T-helper 2 cell (primary cell): Measurements from ENCODE around the gene ILKAP.

ENCODE experiments used
- DNase-seq, 5 experiments: peaks; one replicate each; pipeline versions ENCODE4 v3.0.0 to v3.0.0-alpha.2; 2012 to 2022

Gene ILKAP

DNA sequence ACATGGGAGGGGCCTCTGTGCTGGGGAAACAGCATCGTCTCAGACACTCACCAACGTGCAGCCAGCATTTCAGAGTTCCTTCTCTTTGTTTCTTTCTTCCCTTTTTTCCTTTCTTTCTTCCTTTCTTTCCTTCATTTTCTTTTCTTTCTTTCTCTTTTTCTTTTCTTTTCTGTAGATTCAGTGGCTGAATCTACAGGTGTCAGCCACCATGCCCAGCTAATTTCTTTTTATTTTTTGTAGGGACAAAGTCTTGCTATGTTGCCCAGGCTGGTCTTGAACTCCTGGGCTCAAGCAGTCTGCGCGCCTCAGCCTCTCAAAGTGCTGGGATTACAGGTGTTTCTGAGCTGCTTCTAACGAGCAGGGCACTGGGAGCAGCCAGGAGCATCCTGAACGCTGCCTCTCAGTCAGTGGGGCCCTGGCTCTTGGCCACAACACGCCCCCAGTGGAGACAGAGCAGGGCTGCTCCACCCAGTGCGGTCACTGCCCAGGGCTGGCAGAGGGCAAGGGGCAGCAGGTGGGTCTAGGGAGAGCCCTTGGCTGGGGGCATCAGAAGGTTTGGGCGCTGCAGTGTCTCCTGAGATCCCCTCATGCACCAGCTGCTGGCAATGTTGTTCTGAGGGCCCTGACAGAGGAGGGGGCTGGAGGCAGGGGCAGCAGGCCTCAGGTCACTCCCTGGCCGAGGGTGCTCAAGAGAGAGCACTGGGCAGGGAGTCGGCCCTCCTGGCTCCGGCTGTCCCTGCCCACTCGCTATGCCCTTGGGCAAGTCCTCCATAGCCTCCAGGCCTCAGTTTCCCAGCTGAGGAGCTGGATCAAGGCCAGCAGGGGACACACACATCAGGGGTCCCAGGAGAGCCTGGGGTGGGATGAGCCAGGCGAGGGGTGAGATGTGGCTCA, 69.7 kb downstream of the ILKAP start:
- DNase-seq, result no peak

DNA sequence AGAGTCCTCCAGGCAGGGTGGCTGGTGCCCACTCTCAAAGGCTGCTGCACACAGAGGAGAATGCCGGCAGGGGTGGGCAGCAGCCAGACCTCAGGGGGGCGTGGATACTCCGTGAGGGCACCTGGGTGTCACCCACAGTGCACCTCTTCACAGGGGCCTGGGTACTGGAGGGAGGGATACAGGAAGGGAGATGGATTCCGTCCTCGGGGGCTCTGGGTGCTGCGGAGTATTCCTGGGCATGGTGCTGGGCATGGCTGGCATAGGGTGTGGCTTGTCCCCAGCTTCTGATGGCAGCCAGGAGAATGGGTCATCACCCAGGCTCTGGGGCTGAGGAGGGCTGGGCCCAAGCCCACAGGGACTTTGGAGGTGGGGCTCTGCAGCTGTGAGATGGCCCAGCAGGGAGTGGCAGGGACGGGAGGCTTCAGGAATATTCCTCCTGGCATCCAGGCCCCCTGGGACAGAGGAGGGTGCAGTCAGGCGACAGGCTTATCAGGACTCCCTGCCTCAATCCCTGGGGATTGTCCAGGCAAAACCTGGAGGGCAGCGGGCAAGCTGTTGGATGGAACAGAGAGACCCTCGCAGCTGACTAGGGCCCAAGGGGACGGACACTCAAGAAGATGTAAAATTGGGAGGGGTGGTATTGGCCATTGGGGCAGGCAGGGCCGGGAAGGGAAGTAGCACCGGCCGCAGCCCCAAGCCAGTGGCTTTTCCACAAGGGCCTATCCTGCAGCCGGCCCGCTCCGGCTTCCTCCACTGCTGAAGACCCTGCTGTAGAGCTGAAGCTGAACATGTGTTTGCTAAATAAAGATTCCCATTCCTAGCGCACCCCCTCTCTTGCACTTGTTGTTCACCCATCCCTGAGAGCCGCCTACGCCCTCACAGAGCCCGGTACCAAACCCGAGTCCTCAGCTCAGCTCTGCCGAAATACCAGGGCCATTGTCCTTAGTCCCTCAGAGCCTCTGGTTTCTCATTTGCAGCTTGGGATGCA, 70.7 kb downstream of the ILKAP start:
- DNase-seq, result no peak

DNA sequence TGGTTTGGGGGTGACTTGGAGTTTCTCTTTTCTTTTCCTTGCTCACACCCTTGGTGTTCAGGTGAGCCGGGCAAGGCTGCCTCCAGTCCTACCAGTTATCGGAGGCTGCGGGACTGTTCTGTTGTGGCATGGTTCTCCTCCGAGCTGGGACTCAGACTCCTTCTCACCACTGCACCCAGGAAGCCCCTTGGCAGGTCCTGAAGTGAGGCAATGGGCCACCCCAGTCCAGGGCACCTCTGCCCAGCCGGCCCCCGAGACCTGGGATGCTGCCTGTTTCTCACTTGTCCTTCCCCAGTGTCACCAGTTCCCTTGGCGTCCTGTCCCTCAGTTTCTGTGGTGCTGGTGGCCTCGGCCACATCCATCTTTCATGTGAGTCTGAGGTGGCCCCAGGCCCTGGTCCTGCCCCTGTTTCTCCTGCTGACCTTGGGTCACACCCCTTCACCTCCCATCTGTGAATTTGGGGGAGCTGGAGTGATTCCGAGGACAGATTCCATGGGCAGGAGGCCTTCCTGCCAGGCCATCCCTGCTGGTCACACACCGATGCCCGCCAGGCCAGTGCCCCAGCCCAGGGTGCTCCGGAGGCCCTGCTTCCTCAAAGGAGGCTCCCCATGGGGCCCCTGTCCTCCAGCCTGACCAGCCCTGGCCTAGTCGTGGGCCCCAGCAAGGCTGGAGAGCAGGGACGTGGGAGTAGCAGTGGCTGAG, 71.6 kb downstream of the ILKAP start:
- no peak for DNase-seq

DNA sequence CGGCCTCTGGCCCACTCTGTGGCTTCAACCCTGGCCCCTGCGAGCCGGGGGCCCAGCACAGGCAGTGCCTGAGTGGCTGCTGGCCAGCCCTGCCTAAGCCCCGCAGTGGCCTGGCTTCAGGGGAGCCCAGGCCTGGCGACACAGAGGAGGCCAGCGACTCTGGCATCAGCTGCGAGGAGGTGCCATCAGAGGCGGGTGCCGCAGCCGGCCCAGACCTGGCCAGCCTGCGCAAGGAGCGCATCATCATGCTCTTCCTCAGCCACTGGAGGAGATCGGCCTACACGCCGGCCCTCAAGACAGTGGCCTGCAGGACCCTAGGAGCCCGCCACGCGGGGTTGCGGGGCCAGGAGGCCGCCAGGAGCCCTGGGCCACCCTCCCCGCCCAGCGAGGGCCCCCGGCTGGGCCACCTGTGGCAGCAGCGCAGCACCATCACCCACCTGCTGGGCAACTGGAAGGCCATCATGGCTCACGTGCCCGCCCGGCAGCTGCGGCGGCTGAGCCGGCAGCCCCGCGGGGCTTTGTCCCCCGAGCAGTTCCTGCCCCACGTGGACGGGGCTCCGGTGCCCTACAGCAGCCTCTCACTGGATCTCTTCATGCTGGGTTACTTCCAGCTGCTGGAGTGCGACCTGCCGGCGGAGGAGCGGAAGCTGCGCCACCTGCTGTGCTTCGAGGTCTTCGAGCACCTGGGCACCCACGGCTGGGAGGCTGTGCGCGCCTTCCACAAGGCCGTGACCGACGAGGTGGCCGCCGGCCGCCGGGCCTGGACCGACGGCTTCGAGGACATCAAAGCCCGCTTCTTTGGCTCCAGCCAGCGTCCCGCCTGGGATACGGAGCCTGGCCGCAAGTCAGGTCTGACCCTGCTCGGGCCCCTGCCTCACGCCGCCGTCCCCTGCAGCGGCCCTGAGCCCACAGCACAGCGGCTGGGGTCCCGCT, 72.5 kb downstream of the ILKAP start:
- DNase-seq, result no peak

DNA sequence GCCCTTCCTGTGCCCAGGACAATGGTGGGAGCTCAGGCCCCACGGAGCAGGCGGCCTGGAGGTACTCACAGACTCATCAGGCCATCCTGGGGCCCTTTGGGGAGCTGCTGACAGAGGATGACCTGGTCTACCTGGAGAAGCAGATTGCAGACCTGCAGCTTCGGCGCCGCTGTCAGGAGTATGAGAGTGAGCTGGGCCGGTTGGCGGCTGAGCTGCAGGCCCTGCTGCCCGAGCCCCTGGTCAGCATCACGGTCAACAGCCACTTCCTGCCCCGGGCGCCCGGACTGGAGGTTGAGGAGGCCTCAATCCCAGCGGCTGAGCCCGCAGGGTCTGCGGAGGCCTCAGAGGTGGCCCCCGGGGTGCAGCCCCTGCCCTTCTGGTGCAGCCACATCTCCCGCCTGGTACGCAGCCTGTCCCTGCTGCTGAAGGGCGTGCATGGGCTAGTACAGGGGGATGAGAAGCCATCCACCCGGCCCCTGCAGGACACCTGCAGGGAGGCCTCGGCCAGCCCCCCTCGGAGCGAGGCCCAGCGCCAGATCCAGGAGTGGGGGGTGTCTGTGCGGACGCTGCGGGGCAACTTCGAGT, 73.3 kb downstream of the ILKAP start:
- no peak for DNase-seq

DNA sequence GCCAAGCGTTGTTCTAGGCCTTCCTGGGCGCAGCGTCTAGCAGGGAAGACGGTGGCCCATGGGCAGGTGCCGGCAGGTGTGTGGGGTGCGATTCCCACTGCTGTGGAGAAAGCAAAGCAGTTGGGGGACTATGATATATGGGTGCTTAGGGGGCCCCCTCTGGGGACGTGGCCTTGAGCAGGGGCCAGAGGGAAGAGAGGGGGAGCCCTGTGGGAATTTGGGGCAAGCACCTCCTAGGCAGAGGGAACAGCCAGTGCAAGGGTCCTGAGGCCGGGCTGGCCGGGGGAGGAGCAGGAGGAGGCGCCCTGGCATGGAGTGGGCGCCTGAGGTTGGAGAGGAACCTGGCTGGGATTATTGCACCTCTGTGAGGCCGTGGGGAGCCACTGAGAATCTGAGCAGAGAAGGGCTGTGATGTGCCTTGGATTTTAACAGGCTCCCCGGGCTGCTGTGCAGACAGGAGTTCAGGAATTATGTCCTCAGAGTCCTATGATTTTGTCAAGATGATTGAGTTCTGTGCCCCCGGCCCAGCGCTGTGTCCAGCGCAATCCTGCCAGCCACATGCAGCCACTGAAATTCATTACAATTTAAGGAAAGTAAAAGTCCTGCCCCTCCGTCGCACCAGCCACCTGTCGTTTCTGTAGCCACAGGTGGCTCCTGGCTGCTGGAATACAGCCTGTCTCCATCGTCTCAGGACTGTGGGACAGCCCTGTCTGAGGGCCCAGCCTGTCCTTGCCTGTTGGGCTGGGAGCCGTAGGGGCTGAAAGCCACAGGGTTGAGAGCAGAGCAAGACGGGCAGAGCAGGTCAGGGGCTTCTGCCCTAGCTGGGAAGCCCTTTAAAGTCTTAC, 74.1 kb downstream of the ILKAP start:
- DNase-seq, result no peak

DNA sequence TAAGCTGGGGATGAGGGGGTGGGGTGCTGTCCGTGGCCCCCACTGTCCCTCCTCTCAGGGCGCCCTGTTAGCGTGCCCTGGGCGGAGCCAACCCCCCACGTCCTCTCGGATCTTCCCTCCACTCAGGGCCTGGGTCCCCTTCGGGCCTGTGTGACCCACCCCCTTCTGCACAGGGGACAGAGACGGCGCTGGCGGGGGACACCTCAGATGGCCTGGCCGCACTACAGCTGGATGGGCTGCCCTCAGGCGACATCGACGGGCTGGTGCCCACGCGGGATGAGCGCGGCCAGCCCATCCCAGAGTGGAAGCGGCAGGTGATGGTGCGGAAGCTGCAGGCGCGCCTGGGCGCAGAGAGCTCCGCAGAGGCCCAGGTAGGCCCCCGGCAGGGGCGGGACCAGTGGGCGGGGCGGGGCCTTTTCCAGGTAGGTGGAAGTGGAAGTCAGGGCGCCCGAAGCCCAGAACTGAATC, 74.9 kb downstream of the ILKAP start:
- DNase-seq, result no peak

DNA sequence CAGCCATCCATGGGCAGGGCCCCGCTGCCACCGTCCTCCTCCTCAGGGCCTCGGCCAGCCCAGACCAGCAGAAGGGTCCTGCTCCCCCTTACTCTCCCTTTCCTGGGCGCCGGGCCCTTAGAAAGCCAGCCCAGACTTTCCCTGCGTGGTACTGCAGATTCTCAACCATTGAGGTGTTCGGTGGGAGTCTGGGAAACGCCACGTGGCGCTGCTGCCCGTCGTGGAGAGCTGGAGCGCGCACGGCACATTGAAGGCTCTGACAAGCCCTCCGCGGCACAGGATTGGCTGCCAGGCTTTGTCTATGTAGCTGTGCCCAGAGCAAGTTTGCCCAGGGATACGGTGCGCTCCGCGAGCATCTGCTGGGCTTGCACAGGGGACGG, 75.4 kb downstream of the ILKAP start:
- no peak for DNase-seq

DNA sequence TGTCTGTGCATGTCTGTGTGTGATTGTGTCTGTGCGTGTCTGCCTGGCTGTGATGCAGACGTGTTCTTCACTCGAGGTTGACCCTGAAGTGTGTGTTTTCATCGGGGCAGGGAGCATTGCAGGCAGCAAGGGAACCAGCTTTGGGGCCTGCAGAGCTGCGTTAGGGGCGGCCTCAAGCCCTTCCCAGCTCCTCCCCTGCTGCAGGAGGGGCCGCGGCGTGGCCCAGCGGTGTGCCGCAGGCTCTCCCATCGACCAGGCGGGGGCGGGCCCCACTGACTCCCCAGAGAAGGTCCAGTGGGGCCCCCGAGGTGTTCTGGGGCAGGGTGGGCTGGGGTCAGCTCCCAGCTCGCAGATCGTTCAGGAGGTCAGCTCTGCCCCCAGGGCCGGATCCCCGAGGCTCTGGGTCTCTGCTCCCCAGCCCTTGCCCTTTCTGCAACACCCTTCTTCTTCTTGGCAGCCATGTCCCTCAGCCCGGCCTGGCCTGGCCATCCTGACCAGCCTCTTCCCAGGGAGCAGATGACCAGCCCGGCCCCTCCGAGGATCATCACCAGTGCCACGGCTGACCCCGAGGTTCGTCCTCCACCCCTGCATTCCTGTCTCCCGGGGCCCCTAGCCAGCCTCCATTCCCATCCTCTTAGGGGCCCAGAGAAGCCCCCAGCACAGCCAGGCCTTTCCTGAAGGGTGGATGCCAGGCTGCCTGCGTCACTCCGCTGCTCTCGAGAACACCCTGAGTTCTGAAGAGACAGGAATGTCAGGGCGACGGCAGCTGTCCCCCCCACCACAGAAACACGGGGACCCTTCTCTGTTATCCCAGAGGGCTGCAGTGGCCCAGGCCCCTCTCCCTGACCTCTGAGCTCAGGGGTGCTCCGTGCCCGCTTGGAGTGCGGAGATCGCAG, 76.1 kb downstream of the ILKAP start:
- DNase-seq, result peak in 1 of 5 experiments; percentile 39

DNA sequence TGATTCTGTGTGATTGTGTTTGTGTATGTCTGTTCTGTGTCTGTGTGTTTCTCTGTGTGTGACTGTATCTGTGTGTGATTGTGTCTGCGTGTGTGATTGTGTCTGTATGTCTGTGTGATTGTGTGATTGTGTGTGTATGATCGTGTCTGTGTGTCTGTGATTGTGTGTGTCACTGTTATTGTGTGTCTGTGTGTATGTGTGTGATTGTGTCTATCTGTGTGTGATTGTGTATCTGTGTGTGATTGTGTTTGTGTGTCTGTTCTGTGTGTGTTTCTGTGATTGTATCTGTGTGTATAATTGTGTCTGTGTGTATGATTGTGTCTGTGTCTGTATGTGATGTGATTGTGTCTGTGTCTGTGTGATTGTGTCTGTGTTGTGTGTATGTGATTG, 76.7 kb downstream of the ILKAP start:
- no peak for DNase-seq

DNA sequence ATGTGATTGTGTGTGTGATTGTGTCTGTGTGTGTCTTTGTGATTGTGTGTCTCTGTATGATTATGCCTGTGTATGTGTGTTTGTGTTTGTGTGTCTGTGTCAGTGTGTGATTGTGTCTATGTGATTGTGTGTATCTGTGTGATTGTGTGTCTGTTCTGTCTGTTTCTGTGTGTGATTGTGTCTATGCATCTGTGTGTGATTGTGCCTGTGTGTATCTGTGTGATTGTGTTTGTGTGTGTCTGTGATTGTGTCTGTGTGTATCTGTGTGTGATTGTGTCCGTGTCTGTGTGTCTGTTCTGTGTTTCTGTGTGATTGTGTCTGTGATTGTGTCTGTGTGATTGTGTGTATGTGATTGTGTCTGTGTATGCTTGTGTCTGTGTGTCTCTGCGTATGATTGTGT, 77.2 kb downstream of the ILKAP start:
- no peak for DNase-seq

DNA sequence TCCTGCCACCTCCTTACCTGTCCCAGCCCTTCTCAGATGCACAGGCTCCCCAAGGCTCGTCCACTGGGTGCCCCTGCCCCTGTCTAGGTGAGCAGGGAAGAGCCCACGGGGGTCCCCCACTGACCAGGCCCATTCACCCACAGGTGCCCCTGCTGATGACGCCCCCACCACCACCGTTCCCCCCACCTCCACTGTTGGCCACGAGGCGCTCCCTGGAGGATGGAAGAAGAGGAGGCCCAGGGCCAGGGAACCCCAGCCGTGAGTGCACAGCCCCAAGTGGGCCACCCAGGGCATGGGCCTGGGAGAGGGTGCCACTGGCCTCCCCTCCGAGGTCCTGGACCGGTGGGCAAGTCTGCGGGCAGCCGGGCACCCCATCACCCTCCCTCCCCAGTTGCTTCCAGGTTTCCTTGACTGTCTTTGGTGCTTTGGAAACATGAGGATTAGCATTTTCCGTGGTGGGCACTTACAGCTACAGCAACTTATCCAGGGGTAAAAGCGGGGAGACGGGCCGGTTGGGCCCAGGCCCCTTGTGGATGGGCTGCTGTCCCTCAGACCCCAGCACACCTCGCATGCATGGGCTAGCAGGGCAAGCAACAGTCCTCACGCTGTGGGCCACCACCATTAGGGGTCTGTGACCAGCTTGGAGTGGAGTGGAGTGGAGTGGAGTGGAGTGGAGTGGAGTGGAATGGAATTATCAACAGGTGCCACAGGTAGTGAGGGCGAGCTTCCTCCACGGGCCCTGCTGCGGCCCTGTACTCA, 78.2 kb downstream of the ILKAP start:
- DNase-seq, result no peak

DNA sequence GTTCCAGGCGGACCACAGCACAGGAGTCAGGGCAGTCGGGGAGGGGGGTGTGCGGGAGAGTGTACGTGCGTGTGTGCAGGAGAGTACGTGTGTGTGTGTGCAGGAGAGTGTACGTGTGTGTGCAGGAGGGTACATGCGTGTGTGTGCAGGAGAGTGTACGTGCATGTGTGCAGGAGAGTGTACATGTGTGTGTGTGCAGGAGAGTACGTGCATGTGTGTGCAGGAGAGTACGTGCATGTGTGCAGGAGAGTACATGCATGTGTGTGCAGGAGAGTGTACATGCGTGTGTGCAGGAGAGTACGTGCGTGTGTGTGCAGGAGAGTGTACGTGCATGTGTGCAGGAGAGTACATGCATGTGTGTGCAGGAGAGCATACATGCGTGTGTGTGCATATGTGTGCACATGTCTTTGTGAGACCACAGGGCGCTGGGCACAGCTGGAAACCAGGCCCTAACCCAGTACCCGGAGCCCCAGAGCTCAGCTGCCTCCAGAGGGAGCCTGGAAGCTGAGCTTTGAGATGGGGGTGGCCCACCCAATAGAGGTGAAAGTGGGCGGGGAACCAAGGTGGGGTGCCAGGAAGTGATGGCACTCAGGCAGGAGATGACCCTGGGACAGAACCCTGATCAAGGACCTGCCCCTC, 78.9 kb downstream of the ILKAP start:
- DNase-seq, result no peak

DNA sequence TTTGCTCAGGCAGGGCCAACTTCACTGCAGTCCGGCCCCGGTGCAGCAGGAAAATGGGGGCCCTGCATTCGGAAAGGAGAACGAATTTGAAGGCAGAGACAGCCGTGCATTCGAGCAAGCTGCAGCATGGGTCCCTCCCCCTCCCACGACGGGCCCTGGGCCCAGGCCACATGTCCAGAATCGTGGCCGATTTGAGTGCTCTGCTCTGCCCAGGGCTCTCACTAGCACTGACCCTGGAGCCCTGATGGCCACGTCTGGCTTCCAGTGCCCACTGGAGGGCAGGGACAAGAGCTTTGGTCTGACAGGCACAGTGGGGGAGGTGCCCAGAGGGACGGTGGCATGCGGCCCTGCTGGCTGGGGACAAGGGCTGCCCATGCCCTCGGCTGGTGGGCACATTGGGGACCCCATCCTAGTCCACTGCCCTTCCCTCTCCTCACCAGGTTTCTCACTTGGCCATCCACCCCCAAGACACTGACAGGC, 79.5 kb downstream of the ILKAP start:
- no peak for DNase-seq

DNA sequence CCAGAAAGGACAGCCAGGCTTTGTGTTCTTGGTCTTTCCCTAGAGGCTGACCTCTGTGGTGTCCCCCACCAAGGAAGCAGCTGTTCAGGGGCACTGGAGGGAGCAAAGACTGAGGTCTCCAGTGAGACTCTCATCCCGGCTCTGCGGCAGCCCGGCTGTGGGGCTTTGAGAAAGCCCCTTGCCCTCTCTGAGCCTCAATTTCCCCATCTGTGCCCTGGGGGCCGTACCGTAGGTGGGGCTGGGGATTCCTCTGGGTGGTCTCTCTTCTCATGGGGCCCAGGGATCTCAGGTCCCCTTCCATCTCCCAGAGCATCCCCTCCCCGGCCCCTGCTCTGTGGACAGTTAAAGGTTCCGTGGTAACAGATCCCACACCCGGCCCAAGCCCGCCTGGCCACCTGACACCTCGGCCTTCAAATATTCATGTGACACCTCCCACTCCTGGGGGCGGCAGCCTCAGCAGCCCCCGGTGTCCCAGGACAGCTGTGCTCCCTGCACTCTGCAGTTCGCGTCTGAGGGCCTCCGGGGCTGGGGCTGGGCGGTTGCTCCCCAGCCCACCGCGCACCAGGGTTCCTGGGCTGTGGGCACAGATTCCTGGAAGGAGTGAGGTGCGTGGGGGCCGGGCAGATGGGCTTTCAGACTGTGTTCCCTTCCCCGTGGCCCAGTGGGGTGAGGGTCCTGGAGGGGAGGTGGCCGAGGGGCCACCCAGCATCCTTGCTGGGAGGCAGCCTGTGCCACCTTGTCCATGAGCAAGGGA, 80.1 kb downstream of the ILKAP start:
- DNase-seq, result no peak

DNA sequence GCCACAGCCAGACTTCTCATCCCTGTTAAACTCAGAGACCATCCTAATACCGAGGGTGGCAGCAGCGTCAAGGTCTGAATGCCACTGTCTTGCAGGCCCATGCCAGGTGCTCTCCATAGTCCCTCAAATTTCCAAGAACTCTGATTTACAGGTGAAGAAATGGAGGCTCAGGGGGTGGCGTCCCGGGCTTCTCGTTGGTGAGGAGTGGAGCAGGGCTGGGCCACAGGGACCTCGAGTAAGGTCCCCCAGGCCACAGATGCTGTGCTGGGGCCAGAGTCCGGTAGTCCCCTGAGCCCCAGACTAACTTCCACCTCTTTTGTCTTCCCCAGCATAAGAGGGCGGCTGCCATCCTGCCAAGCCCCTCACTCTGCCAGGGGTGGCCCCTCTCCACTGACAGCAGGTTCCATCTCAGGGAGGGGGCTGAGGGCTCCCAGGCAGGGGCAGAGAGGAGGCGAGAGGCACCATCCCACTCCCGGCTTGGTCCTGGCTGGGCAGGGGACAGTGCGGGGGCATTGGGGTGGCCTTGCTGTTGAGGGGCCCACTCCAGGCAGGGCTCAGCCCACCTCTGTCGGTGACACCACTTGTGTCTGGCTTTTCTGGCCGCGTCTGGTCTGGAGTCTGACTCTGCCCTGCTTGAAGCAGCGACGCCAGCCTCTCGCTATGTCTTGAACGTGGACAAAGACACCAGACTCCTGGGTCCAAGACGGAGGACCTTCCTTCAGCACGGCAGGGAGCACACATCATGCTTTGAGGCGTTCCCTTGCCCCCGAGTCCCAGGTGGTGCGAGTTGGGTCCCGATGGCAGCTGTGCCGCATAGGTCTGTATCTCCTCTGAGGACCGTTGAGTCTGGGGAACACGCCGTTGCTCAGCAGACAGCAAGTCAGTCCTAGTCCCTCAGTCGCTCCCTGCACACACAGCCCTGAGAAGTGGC, 80.9 kb downstream of the ILKAP start:
- DNase-seq, result no peak
